Measurements from ENCODE around the gene RTP4.

Gene RTP4

DNA sequence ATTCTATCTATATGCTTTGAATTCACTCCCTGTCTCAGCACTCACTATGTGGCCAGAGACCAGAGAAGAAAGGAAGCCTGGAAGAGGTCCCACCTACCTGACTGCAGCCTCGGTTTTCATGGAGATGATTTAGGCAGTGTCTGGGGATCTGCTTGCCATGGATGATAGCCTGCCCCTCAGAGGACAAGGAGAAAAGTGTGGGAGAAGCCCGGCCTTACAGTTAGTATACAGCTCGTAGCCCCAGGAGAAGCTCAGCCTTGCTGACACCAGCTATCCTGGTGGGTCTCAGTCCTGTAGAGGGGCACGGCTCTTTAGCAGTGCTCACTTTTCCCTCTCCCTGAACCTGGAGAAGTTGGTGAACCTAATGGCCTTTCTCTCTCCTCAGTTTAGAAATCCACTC lies 25.9 kb upstream of the RTP4 start:
- H3K36me3 ChIP-seq (replicated peaks; ENCODE audit: insufficient read depth, low read length), result no peaks in the 10 kb centered on the region
- H3K4me3 ChIP-seq (ENCODE audit: low read length), result no peak overlapping the region
- H3K27ac ChIP-seq (ENCODE audit: low read length), result no peak overlapping the region
- no peaks in the 10 kb centered on the region for H3K27me3 ChIP-seq (replicated peaks; ENCODE audit: insufficient read depth, low read length)
- no peak overlapping the region for H3K4me2 ChIP-seq (ENCODE audit: low read depth, low read length)
- H3K79me2 ChIP-seq (ENCODE audit: low read length), result no peaks in the 10 kb centered on the region
- H3K9ac ChIP-seq (ENCODE audit: low read length), result no peak overlapping the region
- no peak overlapping the region for H2AFZ ChIP-seq (ENCODE audit: low read length)
- no peaks in the 10 kb centered on the region for H4K20me1 ChIP-seq (ENCODE audit: insufficient read depth, low read length)
- no peaks in the 10 kb centered on the region for H3F3A ChIP-seq (ENCODE audit: insufficient read depth, low read length)
- H3K9me3 ChIP-seq (replicated peaks; ENCODE audit: insufficient read depth, low read length), result no peaks in the 10 kb centered on the region
- no peak for TF ChIP-seq EZH2phosphoT487 (IDR thresholded peaks at IDR 0.05; ENCODE audit: low read length)
- TF ChIP-seq EZH2 (optimal IDR thresholded peaks at IDR 0.05; ENCODE audit: low read depth, low read length), result no peak
- TF ChIP-seq, protein P1, sequence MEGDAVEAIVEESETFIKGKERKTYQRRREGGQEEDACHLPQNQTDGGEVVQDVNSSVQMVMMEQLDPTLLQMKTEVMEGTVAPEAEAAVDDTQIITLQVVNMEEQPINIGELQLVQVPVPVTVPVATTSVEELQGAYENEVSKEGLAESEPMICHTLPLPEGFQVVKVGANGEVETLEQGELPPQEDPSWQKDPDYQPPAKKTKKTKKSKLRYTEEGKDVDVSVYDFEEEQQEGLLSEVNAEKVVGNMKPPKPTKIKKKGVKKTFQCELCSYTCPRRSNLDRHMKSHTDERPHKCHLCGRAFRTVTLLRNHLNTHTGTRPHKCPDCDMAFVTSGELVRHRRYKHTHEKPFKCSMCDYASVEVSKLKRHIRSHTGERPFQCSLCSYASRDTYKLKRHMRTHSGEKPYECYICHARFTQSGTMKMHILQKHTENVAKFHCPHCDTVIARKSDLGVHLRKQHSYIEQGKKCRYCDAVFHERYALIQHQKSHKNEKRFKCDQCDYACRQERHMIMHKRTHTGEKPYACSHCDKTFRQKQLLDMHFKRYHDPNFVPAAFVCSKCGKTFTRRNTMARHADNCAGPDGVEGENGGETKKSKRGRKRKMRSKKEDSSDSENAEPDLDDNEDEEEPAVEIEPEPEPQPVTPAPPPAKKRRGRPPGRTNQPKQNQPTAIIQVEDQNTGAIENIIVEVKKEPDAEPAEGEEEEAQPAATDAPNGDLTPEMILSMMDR (IDR thresholded peaks at IDR 0.05; ENCODE audit: low read length), result no peak
- no peak for DNase-seq
- no peaks in the 10 kb centered on the region for H3K9me2 ChIP-seq (replicated peaks; ENCODE audit: insufficient read depth, low read length)
- H3K4me1 ChIP-seq (ENCODE audit: low read length), result no peaks in the 10 kb centered on the region

DNA sequence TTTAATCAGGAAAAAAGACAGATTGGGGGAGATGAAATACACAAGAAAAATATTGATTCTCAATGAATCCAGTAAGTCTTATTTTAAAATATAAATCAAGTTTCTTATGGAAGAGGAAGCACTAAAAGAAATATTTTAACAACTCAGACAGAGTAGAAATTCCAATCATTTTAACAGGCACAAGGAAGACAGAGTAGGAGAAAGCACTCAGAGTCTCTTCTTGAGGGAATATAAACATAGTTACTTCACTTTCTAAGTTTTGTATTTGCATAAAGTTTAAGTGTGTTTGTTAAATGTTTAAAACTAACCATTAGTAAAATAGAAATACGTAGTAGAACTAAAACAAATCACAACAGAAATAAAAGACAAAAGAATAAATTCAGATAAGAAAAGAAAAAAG lies 24.5 kb upstream of the RTP4 start:
- H3K36me3 ChIP-seq (replicated peaks; ENCODE audit: insufficient read depth, low read length), result no peaks in the 10 kb centered on the region
- TF ChIP-seq EZH2phosphoT487 (IDR thresholded peaks at IDR 0.05; ENCODE audit: low read length) (no peak), EZH2 (optimal IDR thresholded peaks at IDR 0.05; ENCODE audit: low read depth, low read length) (no peak)
- TF ChIP-seq, protein P1 (IDR thresholded peaks at IDR 0.05; ENCODE audit: low read length), result no peak
- H3K27ac ChIP-seq (ENCODE audit: low read length), result no peak overlapping the region
- H2AFZ ChIP-seq (ENCODE audit: low read length), result no peak overlapping the region
- H4K20me1 ChIP-seq (ENCODE audit: insufficient read depth, low read length), result no peaks in the 10 kb centered on the region
- no peaks in the 10 kb centered on the region for H3K4me1 ChIP-seq (ENCODE audit: low read length)
- H3K27me3 ChIP-seq (replicated peaks; ENCODE audit: insufficient read depth, low read length), result no peaks in the 10 kb centered on the region
- H3K9ac ChIP-seq (ENCODE audit: low read length), result no peak overlapping the region
- H3K79me2 ChIP-seq (ENCODE audit: low read length), result no peaks in the 10 kb centered on the region
- no peaks in the 10 kb centered on the region for H3K9me2 ChIP-seq (replicated peaks; ENCODE audit: insufficient read depth, low read length)
- H3F3A ChIP-seq (ENCODE audit: insufficient read depth, low read length), result no peaks in the 10 kb centered on the region
- no peak overlapping the region for H3K4me3 ChIP-seq (ENCODE audit: low read length)
- no peak for DNase-seq
- no peak overlapping the region for H3K4me2 ChIP-seq (ENCODE audit: low read depth, low read length)
- no peaks in the 10 kb centered on the region for H3K9me3 ChIP-seq (replicated peaks; ENCODE audit: insufficient read depth, low read length)

DNA sequence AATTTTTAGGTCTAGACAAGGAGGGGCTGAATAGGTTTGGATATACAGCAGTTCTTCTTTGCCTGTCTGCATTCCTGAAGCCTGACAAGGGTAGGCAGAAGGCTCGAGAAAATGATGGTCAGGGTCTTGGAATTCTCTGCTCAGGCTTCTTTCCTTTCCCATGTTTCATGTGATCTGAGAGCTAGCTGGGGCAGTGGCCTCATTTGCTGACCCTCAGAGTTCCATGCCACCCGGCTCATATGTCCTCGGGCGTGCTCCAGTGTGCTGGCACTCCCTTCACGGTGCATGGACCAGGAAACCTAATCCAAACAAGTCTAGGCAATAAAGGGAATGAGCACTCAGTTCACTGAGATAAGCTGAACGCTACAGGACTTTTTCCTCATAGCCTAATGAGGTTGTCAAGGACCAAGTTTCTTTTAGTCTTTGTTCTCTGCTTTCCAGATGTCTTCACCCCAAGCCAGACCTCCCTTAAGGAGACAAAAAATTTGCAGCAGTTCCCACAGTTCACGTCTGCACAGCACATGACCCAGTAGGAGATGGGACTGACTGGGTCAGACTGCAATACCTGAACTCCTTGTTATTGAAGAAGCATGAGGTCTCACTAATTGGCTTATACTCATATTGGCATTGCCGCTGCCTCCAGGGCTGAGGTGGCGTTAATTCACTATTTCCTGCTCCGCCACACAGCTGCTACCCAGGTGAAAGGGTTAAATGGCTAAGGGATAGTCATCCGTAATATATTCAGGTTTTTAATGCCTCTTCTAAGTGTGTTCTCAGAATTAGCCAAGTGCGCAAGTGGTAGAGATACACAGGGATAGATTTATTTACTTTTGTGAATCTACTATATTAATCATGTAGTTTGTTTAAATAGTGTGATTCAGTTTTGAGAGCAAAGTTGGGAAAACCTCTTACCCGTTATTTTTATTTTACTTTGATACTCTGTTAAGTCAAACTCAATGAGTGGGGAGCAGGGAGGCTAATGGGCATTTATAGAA lies 15.3 kb upstream of the RTP4 start:
- Histone ChIP-seq H3K9ac (ENCODE audit: low read length) (no peak overlapping the region), H3K36me3 (replicated peaks; ENCODE audit: insufficient read depth, low read length) (no peaks in the 10 kb centered on the region), H2AFZ (ENCODE audit: low read length) (no peak overlapping the region), H3K4me1 (ENCODE audit: low read length) (no peaks in the 10 kb centered on the region), H4K20me1 (ENCODE audit: insufficient read depth, low read length) (no peaks in the 10 kb centered on the region), H3K9me3 (replicated peaks; ENCODE audit: insufficient read depth, low read length) (no peaks in the 10 kb centered on the region), H3K27ac (ENCODE audit: low read length) (no peak overlapping the region), H3K9me2 (replicated peaks; ENCODE audit: insufficient read depth, low read length) (no peaks in the 10 kb centered on the region), H3K4me3 (ENCODE audit: low read length) (no peak overlapping the region), H3K27me3 (replicated peaks; ENCODE audit: insufficient read depth, low read length) (no peaks in the 10 kb centered on the region), H3F3A (ENCODE audit: insufficient read depth, low read length) (no peaks in the 10 kb centered on the region), H3K4me2 (ENCODE audit: low read depth, low read length) (no peak overlapping the region), H3K79me2 (ENCODE audit: low read length) (no peaks in the 10 kb centered on the region)
- no peak for DNase-seq
- TF ChIP-seq EZH2phosphoT487 (IDR thresholded peaks at IDR 0.05; ENCODE audit: low read length) (no peak), EZH2 (optimal IDR thresholded peaks at IDR 0.05; ENCODE audit: low read depth, low read length) (no peak)
- TF ChIP-seq, protein P1 (IDR thresholded peaks at IDR 0.05; ENCODE audit: low read length), result no peak
